Ovary (tissue), 9 donors: ENCODE measurements around the gene KRT27. TPM values are rescaled to one million over a fixed set of nuclear protein-coding genes. Genes with fewer than 3 reads are reported as not detected.

Experiments used
- DNase-seq, 5 donors: peaks; one replicate each; pipeline ENCODE4 v3.0.0-alpha.2; 2019 to 2020
- H3K27ac ChIP-seq, 2 donors: fragments of 200-600 bp; one replicate each; pipeline versions ENCODE4 v1.5.1 to v1.8.0; 2019 to 2022
- H3K27me3 ChIP-seq: fragments of 200-600 bp; one replicate; pipeline ENCODE4 v1.8.0; 2022
- H3K36me3 ChIP-seq: fragments of 200-600 bp; sonication (generic); one replicate; pipeline ENCODE4 v1.5.1; 2019
- H3K4me1 ChIP-seq: one replicate; pipeline ENCODE4 v1.8.1; 2013; ENCODE audit warnings: mild to moderate bottlenecking, moderate library complexity; ENCODE audit not compliant: insufficient read depth
- H3K4me3 ChIP-seq: fragments of 200-600 bp; sonication (generic); one replicate; pipeline ENCODE4 v1.5.1; 2017
- H3K9me3 ChIP-seq, 2 donors: fragments of 200-600 bp in 1 of 2; sonication (generic) in 1 of 2; one replicate each; pipeline versions ENCODE4 v1.5.1 to v1.8.1; 2013 to 2019; ENCODE audit warnings: mild to moderate bottlenecking in 1 of 2, moderate library complexity in 1 of 2
- CTCF ChIP-seq, 3 donors: fragments of 450-650 bp in 2 of 3; fragments of 200-600 bp in 1 of 3; IDR thresholded peaks; one replicate each; pipeline versions ENCODE4 v1.5.1 to v1.8.0; 2016 to 2022; ENCODE audit warnings: antibody characterized with exemption in 3 of 3, mild to moderate bottlenecking in 1 of 3
- EP300 ChIP-seq: sonication (generic); formaldehyde crosslinking; IDR thresholded peaks from one replicate; pipeline ENCODE4 v1.6.1; 2017; ENCODE audit warnings: antibody characterized with exemption
- POLR2A ChIP-seq: fragments of 450-650 bp; IDR thresholded peaks from one replicate; pipeline ENCODE4 v1.6.1; 2017; ENCODE audit warnings: antibody characterized with exemption, mild to moderate bottlenecking, moderate library complexity
- WGBS, 3 donors: extraction: QIAGEN DNeasy Blood & Tissue Kit in 1 of 3; methylation state at CpG; one replicate each; pipeline versions ENCODE4 v1.1.5 to v1.1.7; 2013 to 2017; 5-methylcytosine and 5-hydroxymethylcytosine counted together
- intact Hi-C, 4 donors: fragments of 100-400 bp; cut with DNase I; formaldehyde crosslinking; loops; one replicate each; pipeline versions ENCODE4 v1.11.0 to v1.15.1; 2022 to 2023
- polyA plus RNA-seq, 2 donors: library from polyadenylated mRNA; stranded (reverse); fragments of 200-250 nt in 1 of 2; fragments of 350-450 nt in 1 of 2; fragmentation: Illumina TruSeq in 1 of 2; extraction: RNeasy Lipid Tissue Mini Kit (QIAGEN cat#74804) in 1 of 2; gene quantifications; one replicate each; pipeline ENCODE4 v1.2.3, GENCODE V29; 2013 to 2014
- total RNA-seq, 7 donors: library from RNA; depleted of rRNA in 2 of 7; stranded (reverse); fragments of >200 nt in 2 of 7; fragmentation: NEBNext Ultra II Directional in 3 of 7; extraction: Animal tissue kit (Norgen Biotek cat#: 25700) in 3 of 7; gene quantifications; one replicate each; pipeline versions ENCODE4 v1.1.0 to v1.2.4, GENCODE V29; 2016 to 2023
- donor health status: DM: no; HTN: no; CAD: no; lungs with moderate emphysema.
- donor health status: DM: no; HTN: no; CAD: no.
- donor health status: Bipolar disorder and iron deficiency.
- donor health status: DM: yes; HTN: yes; CAD: no.
- donor health status: DM: no; HTN: no; CAD: no.
- donor health status: DM: yes; HTN: yes; CAD: no.

Gene KRT27
- total and polyA plus RNA-seq, 9 donors, result not detected

DNA sequence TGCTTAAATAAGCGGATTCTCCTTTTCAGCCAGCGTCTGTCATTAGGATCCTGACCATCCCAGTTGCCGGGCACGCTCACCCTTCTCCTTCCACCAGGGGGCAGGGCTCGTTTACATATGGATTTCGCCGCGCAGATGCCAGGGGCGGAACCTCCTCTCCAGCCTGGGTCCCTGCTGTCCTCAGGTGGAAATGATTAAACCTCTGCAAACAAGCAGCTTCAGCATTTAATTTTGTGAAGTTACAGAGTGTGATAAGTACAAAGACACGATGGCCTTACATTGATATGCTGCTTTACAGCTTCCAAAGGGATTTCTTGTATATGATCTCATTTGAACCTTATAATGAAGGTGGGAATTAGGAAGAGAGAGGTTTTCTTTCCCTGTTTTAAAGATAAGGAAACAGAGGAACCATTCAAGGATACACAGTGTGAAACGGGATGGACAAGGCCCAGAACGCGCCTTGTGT lies 21.3 kb upstream of the KRT27 start:
- TF ChIP-seq POLR2A, result no peak
- TF ChIP-seq CTCF (IDR thresholded peaks at IDR 0.05), result peak in 2 of 3 donors; percentile 61 to 66
- WGBS, 3 donors, result 10 to 15% (median 11%) methylated on average over 13 of the region's 13 CpGs

GRCh38 chr17:40801157-40801556 lies 18.8 kb upstream of the KRT27 start:
- H3K36me3 ChIP-seq, result no peaks in the 10 kb centered on the region
- no peak overlapping the region for H3K27ac ChIP-seq
- no peaks in the 10 kb centered on the region for H3K27me3 ChIP-seq
- no peak for TF ChIP-seq CTCF (IDR thresholded peaks at IDR 0.05)
- no peak for TF ChIP-seq EP300
- DNase-seq, result no peak
- H3K4me3 ChIP-seq, result no peak overlapping the region
- 66 to 75% (median 67%) methylated on average over 2 of the region's 2 CpGs for WGBS, 3 donors
- intact Hi-C loops, result loop anchor here (5.0 to 10.0 kb wide), 2 partner anchors 864 to 866 kb away; no protein-coding TSS in a partner anchor
- H3K9me3 ChIP-seq, result no peaks in the 10 kb centered on the region
- H3K4me1 ChIP-seq, result no peaks in the 10 kb centered on the region

More for the DNA sequence above, 21.3 kb upstream of the KRT27 start:
- Histone ChIP-seq H3K9me3 (no peaks in the 10 kb centered on the region), H3K27ac (no peak overlapping the region), H3K27me3 (no peaks in the 10 kb centered on the region), H3K4me3 (no peak overlapping the region), H3K36me3 (no peaks in the 10 kb centered on the region), H3K4me1 (no peaks in the 10 kb centered on the region)
- intact Hi-C loops, result loop anchor here (5.0 to 10.0 kb wide), 2 partner anchors 861 to 864 kb away; no protein-coding TSS in a partner anchor
- DNase-seq, result peak; percentile 40 to 80 (median 72)

- Histone ChIP-seq H3K4me1 (no peaks in the 10 kb centered on the region), H3K36me3 (no peaks in the 10 kb centered on the region), H3K27ac (no peak overlapping the region), H3K27me3 (no peaks in the 10 kb centered on the region), H3K4me3 (no peak overlapping the region), H3K9me3 (no peaks in the 10 kb centered on the region)
- no peak for DNase-seq
- TF ChIP-seq POLR2A (no peak), CTCF (IDR thresholded peaks at IDR 0.05) (no peak), EP300 (no peak)
- 79 to 86% (median 84%) methylated on average over 1 of the region's 1 CpG for WGBS, 3 donors
- intact Hi-C loops, result loop anchor here (5.0 to 10.0 kb wide), 2 partner anchors 864 to 867 kb away; no protein-coding TSS in a partner anchor
These were observed 18.0 kb upstream of the KRT27 start for GRCh38 chr17:40800381-40800780.

- no peaks in the 10 kb centered on the region for H3K36me3 ChIP-seq
- no peak within 1 kb of the TSS for H3K4me3 ChIP-seq
- H3K27me3 ChIP-seq, result no peaks in the 10 kb centered on the region
- WGBS, 3 donors, result 71 to 78% (median 72%) methylated on average over 3 of the region's 3 CpGs
- intact Hi-C loops, result loop anchor here (5.0 to 10.0 kb wide), 3 partner anchors 175 to 867 kb away; no protein-coding TSS in a partner anchor
- TF ChIP-seq CTCF (IDR thresholded peaks at IDR 0.05), result no peak
- no peak for TF ChIP-seq POLR2A
- TF ChIP-seq EP300, result no peak
- no peak for DNase-seq
- H3K27ac ChIP-seq, result no peak within 1 kb of the TSS
- no peaks in the 10 kb centered on the region for H3K4me1 ChIP-seq
- no peaks in the 10 kb centered on the region for H3K9me3 ChIP-seq
These were observed 17.5 kb upstream of the KRT27 start, which contains the start of gene KRT28 for GRCh38 chr17:40799859-40800258. KRT28 (minus strand) TSS chr17:40799959; CDS start chr17:40799893, 66 bp downstream.
